H1 (cell line): ENCODE results near the gene ZNF3. TPM values are rescaled to one million over a fixed set of nuclear protein-coding genes. Genes with fewer than 3 reads are reported as not detected.

ENCODE experiments used
- CTCF ChIA-PET: fragments of 300-600 bp; sonication (Branson Sonifier 250); formaldehyde crosslinking; loops from one replicate; lab custom pipeline; 2021; ENCODE audit not compliant: partially characterized antibody; lab: Charles Lee
- POLR2A ChIA-PET: fragments of 300-600 bp; sonication (Branson Sonifier 250); formaldehyde crosslinking; loops from one replicate; lab custom pipeline; 2021; ENCODE audit warnings: inconsistent platforms; ENCODE audit not compliant: partially characterized antibody; lab: Charles Lee
- DNase-seq, 2 experiments: peaks; one replicate each; pipeline versions ENCODE4 v3.0.0 to v3.0.0-alpha.2; 2010 to 2022; ENCODE audit warnings: low spot score in 2 of 2, low read depth in 1 of 2, mixed read lengths in 1 of 2
- FAIRE-seq: peaks from 2 replicates; lab custom pipeline; 2011; peaks lifted over from hg19 to GRCh38; lab: Jason Lieb, UNC
- H2AFZ ChIP-seq: 2 replicates; pipeline ENCODE4 v1.8.1; 2012; ENCODE audit warnings: low read length, inconsistent platforms
- H2AK5ac ChIP-seq: 2 replicates; pipeline ENCODE4 v1.6.1; 2013; ENCODE audit warnings: low read depth, low read length
- H2BK120ac ChIP-seq: replicated peaks from 2 replicates; pipeline ENCODE3; 2013; ENCODE audit warnings: low read depth, low read length, inconsistent platforms
- H2BK12ac ChIP-seq: 2 replicates; pipeline ENCODE4 v1.6.1; 2013; ENCODE audit warnings: low read depth, low read length
- H2BK15ac ChIP-seq: 2 replicates; pipeline ENCODE4 v1.6.1; 2013; ENCODE audit warnings: low read length
- H2BK20ac ChIP-seq: 2 replicates; pipeline ENCODE4 v1.6.1; 2013; ENCODE audit warnings: low read length
- H2BK5ac ChIP-seq: 2 replicates; pipeline ENCODE4 v1.6.1; 2013; ENCODE audit warnings: low read depth, low read length
- H3K14ac ChIP-seq: 2 replicates; pipeline ENCODE4 v1.6.1; 2013; ENCODE audit warnings: inconsistent platforms; ENCODE audit not compliant: insufficient read length
- H3K18ac ChIP-seq: 2 replicates; pipeline ENCODE4 v1.6.1; 2013; ENCODE audit warnings: low read length; ENCODE audit errors: extremely low read depth
- H3K23ac ChIP-seq: 2 replicates; pipeline ENCODE4 v1.6.1; 2013; ENCODE audit warnings: inconsistent platforms; ENCODE audit not compliant: insufficient read length
- H3K23me2 ChIP-seq: 2 replicates; pipeline ENCODE4 v1.6.1; 2013; ENCODE audit warnings: low read depth, low read length
- H3K27ac ChIP-seq: 2 replicates; pipeline ENCODE4 v1.6.1; 2011; ENCODE audit warnings: low read depth, low read length, inconsistent platforms
- H3K27me3 ChIP-seq, 4 experiments: replicated peaks in 1 of 4; 1 replicate in 1 of 4; 2 replicates in 3 of 4; pipeline versions ENCODE4 v1.6.1 to v1.8.1; 2011 to 2013; ENCODE audit warnings: low read length in 3 of 4, mild to moderate bottlenecking in 3 of 4, inconsistent platforms in 2 of 4, mixed read lengths in 2 of 4, moderate library complexity in 1 of 4; ENCODE audit not compliant: control insufficient read depth in 3 of 4, insufficient read depth in 3 of 4; ENCODE audit errors: extremely low read depth in 1 of 4
- H3K36me3 ChIP-seq, 4 experiments: 2 replicates each; pipeline versions ENCODE4 v1.6.1 to v1.8.1; 2011 to 2013; ENCODE audit warnings: mild to moderate bottlenecking in 4 of 4, low read length in 3 of 4, moderate library complexity in 2 of 4, control low read depth in 1 of 4, inconsistent platforms in 1 of 4; ENCODE audit not compliant: insufficient read depth in 4 of 4, control insufficient read depth in 2 of 4
- H3K4ac ChIP-seq: replicated peaks from 2 replicates; pipeline ENCODE3; 2013; ENCODE audit warnings: low read length, low read depth, mixed read lengths, inconsistent platforms; ENCODE audit not compliant: insufficient read length
- H3K4me1 ChIP-seq, 4 experiments: replicated peaks in 1 of 4; 1 replicate in 1 of 4; 2 replicates in 3 of 4; pipeline versions ENCODE4 v1.6.1 to v1.8.1; 2011 to 2013; ENCODE audit warnings: low read length in 3 of 4, inconsistent platforms in 2 of 4, mixed read lengths in 1 of 4; ENCODE audit not compliant: insufficient read depth in 4 of 4, control insufficient read depth in 3 of 4
- H3K4me2 ChIP-seq, 2 experiments: 2 replicates each; pipeline versions ENCODE4 v1.6.1 to v1.8.1; 2011 to 2013; ENCODE audit warnings: low read depth in 2 of 2, low read length in 2 of 2, control low read depth in 1 of 2, inconsistent platforms in 1 of 2, mild to moderate bottlenecking in 1 of 2; ENCODE audit not compliant: insufficient read depth in 1 of 2
- H3K4me3 ChIP-seq, 4 experiments: fragments of 200-600, 300-600 bp in 1 of 4; sonication (generic), shearing (Covaris generic), sonication (Bioruptor Twin) in 1 of 4; 2 replicates each; pipeline versions ENCODE4 v1.5.1 to v1.8.1; 2011 to 2016; ENCODE audit warnings: low read length in 4 of 4, low read depth in 3 of 4, control low read depth in 2 of 4, inconsistent platforms in 2 of 4, mild to moderate bottlenecking in 2 of 4, mixed read lengths in 1 of 4, moderate library complexity in 1 of 4; ENCODE audit not compliant: insufficient read depth in 2 of 4; ENCODE audit errors: extremely low read depth in 1 of 4
- H3K56ac ChIP-seq: replicated peaks from 2 replicates; pipeline ENCODE3; 2013; ENCODE audit warnings: low read depth, mild to moderate bottlenecking, mixed read lengths, low read length, inconsistent platforms; ENCODE audit not compliant: insufficient read length
- H3K79me1 ChIP-seq: 2 replicates; pipeline ENCODE4 v1.6.1; 2013; ENCODE audit warnings: low read depth, low read length, control low read depth
- H3K79me2 ChIP-seq, 2 experiments: 2 replicates each; pipeline versions ENCODE4 v1.6.1 to v1.8.1; 2012 to 2013; ENCODE audit warnings: low read length in 2 of 2, mild to moderate bottlenecking in 2 of 2, inconsistent platforms in 1 of 2; ENCODE audit not compliant: insufficient read depth in 2 of 2, control insufficient read depth in 1 of 2
- H3K9ac ChIP-seq, 4 experiments: replicated peaks in 1 of 4; 1 replicate in 1 of 4; 2 replicates in 3 of 4; pipeline versions ENCODE4 v1.6.1 to v1.8.1; 2011 to 2013; ENCODE audit warnings: low read depth in 3 of 4, low read length in 3 of 4, control low read depth in 2 of 4, mild to moderate bottlenecking in 2 of 4, moderate library complexity in 2 of 4, inconsistent platforms in 1 of 4; ENCODE audit errors: extremely low read depth in 1 of 4
- H3K9me3 ChIP-seq, 2 experiments: 2 replicates each; pipeline versions ENCODE4 v1.6.1 to v1.8.1; 2012 to 2013; ENCODE audit warnings: mild to moderate bottlenecking in 2 of 2, moderate library complexity in 2 of 2, control low read depth in 1 of 2, inconsistent platforms in 1 of 2, low read depth in 1 of 2, low read length in 1 of 2, mixed read lengths in 1 of 2; ENCODE audit not compliant: insufficient read depth in 2 of 2
- H4K20me1 ChIP-seq, 2 experiments: replicated peaks in 1 of 2; 2 replicates each; pipeline versions ENCODE3 to v1.8.1; 2011 to 2013; ENCODE audit warnings: inconsistent platforms in 2 of 2, low read length in 2 of 2, mild to moderate bottlenecking in 1 of 2; ENCODE audit not compliant: insufficient read depth in 2 of 2, control insufficient read depth in 1 of 2
- H4K5ac ChIP-seq: 2 replicates; pipeline ENCODE4 v1.6.1; 2013; ENCODE audit warnings: low read length, low read depth, mixed read lengths, inconsistent platforms; ENCODE audit not compliant: insufficient read length
- H4K8ac ChIP-seq: 2 replicates; pipeline ENCODE4 v1.8.0; 2013; ENCODE audit warnings: mild to moderate bottlenecking, moderate library complexity, low read length, inconsistent platforms; ENCODE audit not compliant: insufficient read depth; ENCODE audit errors: extremely low read depth
- H4K91ac ChIP-seq: replicated peaks from 2 replicates; pipeline ENCODE3; 2013; ENCODE audit warnings: low read length, mixed read lengths, inconsistent platforms; ENCODE audit not compliant: insufficient read length
- ASH2L ChIP-seq: fragments of 200-600, 300-600 bp; sonication (generic); IDR thresholded peaks from one replicate; pipeline ENCODE4 v1.7.1; 2017; ENCODE audit warnings: low read length
- CEBPB ChIP-seq: IDR thresholded peaks from 2 replicates; pipeline ENCODE4 v1.6.1; 2012; ENCODE audit warnings: low read depth, low read length
- CHD1 ChIP-seq: IDR thresholded peaks from 2 replicates; pipeline ENCODE4 v1.6.1; 2012; ENCODE audit warnings: low read depth, low read length, improper control_type of control experiment
- HDAC6 ChIP-seq: IDR thresholded peaks from one replicate; pipeline ENCODE4 v1.7.1; 2012; ENCODE audit warnings: low read depth, mild to moderate bottlenecking, inconsistent platforms, low read length, moderate library complexity
- KDM1A ChIP-seq: fragments of 200-600, 300-600 bp; sonication (generic); IDR thresholded peaks from 2 replicates; pipeline ENCODE4 v1.7.1; 2016; ENCODE audit warnings: mild to moderate bottlenecking, low read length, borderline replicate concordance
- MAFK ChIP-seq: IDR thresholded peaks from 2 replicates; pipeline ENCODE4 v1.6.1; 2012; ENCODE audit warnings: low read depth, mild to moderate bottlenecking, improper control_type of control experiment, low read length
- POU5F1 ChIP-seq: IDR thresholded peaks from 2 replicates; pipeline ENCODE4 v1.6.1; 2011; ENCODE audit warnings: low read depth, mild to moderate bottlenecking, low read length, moderate library complexity
- RXRA ChIP-seq: IDR thresholded peaks from 2 replicates; pipeline ENCODE4 v1.6.1; 2011; ENCODE audit warnings: low read depth, mild to moderate bottlenecking, low read length, moderate library complexity; ENCODE audit not compliant: insufficient read depth
- WGBS, 2 experiments: shearing (Covaris generic) in 1 of 2; methylation state at CpG; one replicate each; pipeline versions ENCODE4 v1.1.6 to v1.1.7; 2013 to 2015; ENCODE audit warnings: low lambda C conversion rate in 2 of 2, mixed read lengths in 2 of 2, inconsistent platforms in 1 of 2, low coverage in 1 of 2, missing lambda C conversion rate in 1 of 2; ENCODE audit not compliant: insufficient replicate concordance in 2 of 2, insufficient coverage in 1 of 2, insufficient read length in 1 of 2; ENCODE audit errors: extremely low coverage in 1 of 2, missing lambda C conversion rate in 1 of 2; 5-methylcytosine and 5-hydroxymethylcytosine counted together
- polyA plus RNA-seq, 7 experiments: library from polyadenylated mRNA; depleted of rRNA in 3 of 7; stranded (reverse) in 5 of 7; unstranded in 2 of 7; fragments of >200 nt in 5 of 7; fragments of 200-250 nt in 2 of 7; gene quantifications; 1 replicate in 5 of 7; 2 replicates in 1 of 7; 4 replicates in 1 of 7; pipeline versions ENCODE4 v1.2.1 to v1.2.3, GENCODE V29; 2011 to 2013; ENCODE audit warnings: missing spikeins in 2 of 7, mixed read lengths in 2 of 7
- total RNA-seq: library from RNA; stranded (reverse); fragmentation: NEBNext Ultra II Directional; extraction: Animal tissue kit (Norgen Biotek cat#: 25700); gene quantifications from 2 replicates; pipeline ENCODE4 v1.2.1, GENCODE V29; 2021

The ZNF3 gene
- total and polyA plus RNA-seq, 2 of the 8 experiments (the other 6 are each of a cell fraction or from before 2014, with no cell fraction given), result 26.9 to 49.1 TPM

DNA sequence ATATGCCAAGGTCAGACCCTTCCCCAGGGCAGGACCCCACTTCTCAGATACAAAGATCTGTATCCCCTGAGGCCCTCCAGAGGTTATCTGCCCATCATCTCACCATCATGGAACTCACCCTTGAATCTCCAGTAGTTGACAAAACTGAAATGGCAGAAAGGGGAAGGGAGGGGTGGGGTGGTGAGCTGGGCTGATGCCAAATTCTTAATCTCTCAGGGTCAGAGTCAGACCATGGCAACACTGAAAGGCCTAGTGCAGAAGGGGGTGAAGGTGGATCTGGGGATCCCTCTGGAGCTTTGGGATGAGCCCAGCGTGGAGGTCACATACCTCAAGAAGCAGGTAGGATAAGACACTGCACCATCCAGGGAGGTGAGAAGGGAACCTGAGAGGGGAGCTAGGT, 41.0 kb upstream of the ZNF3 start:
- no peak overlapping the region for H3K4me2 ChIP-seq
- no peak overlapping the region for H2BK15ac ChIP-seq
- no peaks in the 10 kb centered on the region for H4K20me1 ChIP-seq
- no peaks in the 10 kb centered on the region for H3K27me3 ChIP-seq
- H3K9ac ChIP-seq, result no peak overlapping the region
- H3K14ac ChIP-seq, result no peak overlapping the region
- WGBS, 2 experiments, result 67% methylated on average over 1 of the region's 1 CpG; no CpG with 5 or more reads in 1 of the 2 experiments
- H3K4me1 ChIP-seq, result peaks cover 0 to 5% (median 1%) of the 10 kb centered on the region in 4 experiments; a peak in 4 of 7 replicates
- no peak overlapping the region for H3K27ac ChIP-seq
- CTCF ChIA-PET, result interaction anchor here (0.8 to 5.3 kb wide), 5 partner anchors 10 to 80 kb away, joined by 3 to 24 read pairs (median 4); no protein-coding TSS in a partner anchor
- no peak overlapping the region for H2BK5ac ChIP-seq
- no peak overlapping the region for H2BK120ac ChIP-seq
- no peaks in the 10 kb centered on the region for H3K36me3 ChIP-seq
- no peak for FAIRE-seq
- no peak overlapping the region for H4K91ac ChIP-seq
- H3K4ac ChIP-seq, result no peak overlapping the region
- H3K23me2 ChIP-seq, result peaks cover 12% of the 10 kb centered on the region
- H4K5ac ChIP-seq, result no peak overlapping the region
- H3K9me3 ChIP-seq, result no peaks in the 10 kb centered on the region
- no peak overlapping the region for H2BK12ac ChIP-seq
- no peak overlapping the region for H4K8ac ChIP-seq
- H3K18ac ChIP-seq, result no peak overlapping the region
- H2AFZ ChIP-seq, result no peak overlapping the region
- no peak overlapping the region for H3K23ac ChIP-seq
- no peak overlapping the region for H3K4me3 ChIP-seq
- H2BK20ac ChIP-seq, result no peak overlapping the region
- 0 out of 2 replicates have a peak, but pooled peaks cover 2% of the 10 kb centered on the region for H3K79me1 ChIP-seq
- DNase-seq, result no peak
- no peak overlapping the region for H2AK5ac ChIP-seq
- POLR2A ChIA-PET, result interaction anchor here (0.8 to 19.1 kb wide), 6 partner anchors 9 to 30 kb away, joined by 3 to 414 read pairs (median 6); partner anchors contain the start of genes AP4M1 and MCM7
- H3K79me2 ChIP-seq, result peaks cover 0 to 6% of the 10 kb centered on the region in 2 experiments; a peak in 1 of 4 replicates
- no peak for TF ChIP-seq ASH2L
- TF ChIP-seq POU5F1, result no peak
- TF ChIP-seq RXRA, result no peak
- no peak for TF ChIP-seq MAFK
- no peak for TF ChIP-seq CHD1
- TF ChIP-seq KDM1A, result no peak
- TF ChIP-seq HDAC6, result no peak
- TF ChIP-seq CEBPB, result no peak
- TF ChIP-seq, all 59 proteins: peak for 0
- no peak overlapping the region for H3K56ac ChIP-seq
